Osteoblast (primary cell): Measurements from ENCODE around the gene ALDH1A1. TPM values are rescaled to one million over a fixed set of nuclear protein-coding genes. Genes with fewer than 3 reads are reported as not detected.

ENCODE experiments used
- DNase-seq: peaks from one replicate; pipeline ENCODE4 v3.0.0; 2011; ENCODE audit warnings: low spot score, mixed read lengths; ENCODE audit not compliant: insufficient read length; ENCODE audit errors: missing footprints
- H2AFZ ChIP-seq: 2 replicates; pipeline ENCODE4 v1.6.0; 2011; ENCODE audit warnings: mild to moderate bottlenecking, low read length
- H3K27ac ChIP-seq: 2 replicates; pipeline ENCODE4 v1.5.1; 2011; ENCODE audit warnings: mild to moderate bottlenecking, low read depth, low read length, moderate library complexity
- H3K27me3 ChIP-seq: 2 replicates; pipeline ENCODE4 v1.6.0; 2012; ENCODE audit warnings: mild to moderate bottlenecking, control low read depth, inconsistent platforms, low read length, moderate library complexity; ENCODE audit not compliant: insufficient read depth
- H3K36me3 ChIP-seq: 2 replicates; pipeline ENCODE4 v1.5.1; 2011; ENCODE audit warnings: mild to moderate bottlenecking, low read length, control low read depth, moderate library complexity; ENCODE audit not compliant: insufficient read depth
- H3K4me1 ChIP-seq: 2 replicates; pipeline ENCODE4 v1.5.1; 2011; ENCODE audit warnings: mild to moderate bottlenecking, low read length, control low read depth, moderate library complexity; ENCODE audit not compliant: insufficient read depth
- H3K4me2 ChIP-seq: 2 replicates; pipeline ENCODE4 v1.6.0; 2011; ENCODE audit warnings: mild to moderate bottlenecking, low read length; ENCODE audit not compliant: insufficient read depth
- H3K4me3 ChIP-seq: fragments of 200-600 bp; sonication (generic); 3 replicates; pipeline ENCODE4 v1.5.1; 2012; ENCODE audit warnings: mild to moderate bottlenecking, low read length, inconsistent platforms; ENCODE audit not compliant: insufficient read depth
- H3K79me2 ChIP-seq: 2 replicates; pipeline ENCODE4 v1.6.0; 2012; ENCODE audit warnings: mild to moderate bottlenecking, low read length, control low read depth, inconsistent platforms; ENCODE audit not compliant: insufficient read depth
- H3K9me3 ChIP-seq: 2 replicates; pipeline ENCODE4 v1.5.1; 2011; ENCODE audit warnings: low read depth, low read length, control low read depth
- H4K20me1 ChIP-seq: 2 replicates; pipeline ENCODE4 v1.6.0; 2012; ENCODE audit warnings: mild to moderate bottlenecking, low read length, control low read depth; ENCODE audit not compliant: insufficient read depth
- CTCF ChIP-seq: IDR thresholded peaks from 2 replicates; pipeline ENCODE4 v1.5.1; 2011; ENCODE audit warnings: mild to moderate bottlenecking, low read depth, low read length, moderate library complexity; ENCODE audit errors: extremely low read depth
- total RNA-seq: library from RNA; depleted of rRNA; stranded (reverse); fragments of >200 nt; gene quantifications from 2 replicates; pipeline ENCODE4 v1.2.3, GENCODE V29; 2012

Gene ALDH1A1
- total RNA-seq, 1 donor, result 0.36 TPM

DNA sequence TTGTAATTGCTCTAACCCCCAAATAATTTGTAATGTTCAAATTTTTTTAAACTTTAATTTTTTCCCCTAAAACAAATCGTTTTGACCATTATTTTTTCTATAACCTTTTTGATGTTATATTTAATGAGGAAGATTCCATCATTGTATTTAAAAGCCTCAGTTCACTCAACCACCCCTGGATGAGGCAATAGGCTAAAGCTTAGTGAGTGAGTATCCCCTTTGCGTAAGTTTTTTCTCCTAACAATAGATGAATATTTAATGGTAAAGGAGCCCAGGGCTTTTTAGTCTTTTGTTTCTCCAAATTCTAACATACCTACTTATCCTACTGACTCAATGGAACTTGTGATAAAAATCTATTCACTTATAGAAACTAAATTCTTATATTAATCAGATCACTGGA is 38.1 kb downstream of the ALDH1A1 start:
- Histone ChIP-seq H3K79me2 (no peaks in the 10 kb centered on the region), H3K4me1 (no peaks in the 10 kb centered on the region), H3K9me3 (no peaks in the 10 kb centered on the region), H3K27ac (no peak overlapping the region), H3K36me3 (no peaks in the 10 kb centered on the region), H3K4me2 (no peak overlapping the region), H2AFZ (no peak overlapping the region), H3K4me3 (no peak overlapping the region), H3K27me3 (no peaks in the 10 kb centered on the region), H4K20me1 (no peaks in the 10 kb centered on the region)
- TF ChIP-seq CTCF, result no peak
- DNase-seq, result no peak

GRCh38 chr9:72913382-72914009 is 39.4 kb downstream of the ALDH1A1 start:
- H3K36me3 ChIP-seq, result no peaks in the 10 kb centered on the region
- no peak overlapping the region for H3K27ac ChIP-seq
- H3K4me3 ChIP-seq, result no peak overlapping the region
- no peaks in the 10 kb centered on the region for H3K4me1 ChIP-seq
- no peaks in the 10 kb centered on the region for H3K9me3 ChIP-seq
- TF ChIP-seq CTCF, result no peak
- no peak overlapping the region for H3K4me2 ChIP-seq
- DNase-seq, result peak; percentile 56
- H3K27me3 ChIP-seq, result no peaks in the 10 kb centered on the region
- no peaks in the 10 kb centered on the region for H4K20me1 ChIP-seq
- no peak overlapping the region for H2AFZ ChIP-seq
- no peaks in the 10 kb centered on the region for H3K79me2 ChIP-seq

GRCh38 chr9:72912476-72913381 is 40.1 kb downstream of the ALDH1A1 start:
- Histone ChIP-seq H3K27me3 (no peaks in the 10 kb centered on the region), H3K27ac (no peak overlapping the region), H3K4me3 (no peak overlapping the region), H4K20me1 (no peaks in the 10 kb centered on the region), H2AFZ (peak overlapping the region; percentile 22), H3K4me1 (no peaks in the 10 kb centered on the region), H3K36me3 (no peaks in the 10 kb centered on the region), H3K4me2 (no peak overlapping the region), H3K79me2 (no peaks in the 10 kb centered on the region), H3K9me3 (no peaks in the 10 kb centered on the region)
- no peak for DNase-seq
- TF ChIP-seq CTCF, result no peak

DNA sequence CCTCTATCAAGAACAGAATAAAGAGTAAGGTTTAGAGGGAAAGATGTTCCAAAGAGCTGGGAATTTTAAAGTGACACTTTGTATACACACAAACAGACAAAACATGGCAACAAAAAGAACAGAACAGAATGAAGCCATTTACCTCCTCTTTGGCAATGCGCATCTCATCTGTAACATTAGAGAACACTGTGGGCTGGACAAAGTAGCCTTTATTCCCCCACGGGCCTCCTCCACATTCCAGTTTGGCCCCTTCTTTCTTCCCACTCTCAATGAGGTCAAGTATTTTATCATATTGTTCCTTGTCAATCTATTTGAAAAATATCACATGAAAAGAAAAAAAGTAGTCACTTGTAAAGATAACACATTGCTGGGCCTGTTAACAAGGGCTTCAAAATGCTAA is 41.0 kb downstream of the ALDH1A1 start:
- H3K9me3 ChIP-seq, result no peaks in the 10 kb centered on the region
- DNase-seq, result no peak
- H3K36me3 ChIP-seq, result no peaks in the 10 kb centered on the region
- H3K4me2 ChIP-seq, result no peak overlapping the region
- TF ChIP-seq CTCF, result no peak
- no peaks in the 10 kb centered on the region for H4K20me1 ChIP-seq
- H3K27ac ChIP-seq, result no peak overlapping the region
- H2AFZ ChIP-seq, result no peak overlapping the region
- H3K79me2 ChIP-seq, result no peaks in the 10 kb centered on the region
- no peak overlapping the region for H3K4me3 ChIP-seq
- no peaks in the 10 kb centered on the region for H3K27me3 ChIP-seq
- H3K4me1 ChIP-seq, result no peaks in the 10 kb centered on the region
